ENCODE data around the gene E2F6.

DNA sequence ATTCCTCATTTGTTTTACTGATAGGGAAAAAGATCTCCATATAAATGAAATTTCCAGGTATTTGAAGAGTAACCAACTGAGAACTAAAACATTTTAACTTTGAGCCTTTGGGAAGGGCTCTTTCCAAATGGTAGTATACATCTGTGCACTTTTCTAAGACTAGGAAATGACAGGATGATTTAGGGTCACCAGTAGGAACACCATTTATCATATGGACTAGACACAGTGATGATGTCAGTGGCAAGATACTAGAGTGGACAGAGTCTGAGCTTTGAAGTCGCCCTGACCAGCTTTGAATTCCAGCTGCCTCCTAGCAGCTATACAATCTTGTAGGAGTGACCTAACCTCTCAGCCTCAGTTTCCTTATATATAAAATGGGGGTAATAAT, 56.4 kb downstream of the E2F6 start:
- TF ChIP-seq GATA3 (IDR thresholded peaks at IDR 0.05; ENCODE audit: low read depth, low read length) (no peak), GATA2 (IDR thresholded peaks at IDR 0.05; ENCODE audit: low read depth, low read length) (no peak)
